ENCODE measurements around the gene CLNS1A.

Gene CLNS1A

DNA sequence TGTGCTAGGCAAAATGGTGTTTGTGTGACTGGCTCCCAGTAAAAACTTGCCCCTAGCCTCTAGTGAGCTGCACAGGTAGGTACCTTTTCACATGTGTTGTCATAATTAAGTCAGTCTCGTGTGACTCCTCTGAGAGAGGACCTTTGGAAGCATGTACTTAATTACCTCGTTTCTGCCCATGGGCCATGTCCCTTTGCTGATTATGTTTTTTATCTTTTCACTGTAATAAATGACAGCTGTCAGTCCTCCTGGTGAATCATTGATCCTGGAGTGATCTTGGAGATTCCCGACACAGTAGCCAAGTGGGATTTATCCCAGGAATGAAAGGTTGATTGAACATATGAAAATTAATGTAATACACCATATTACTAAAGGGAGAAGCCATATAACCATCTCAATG lies 12.5 kb upstream of the CLNS1A start:
- TF ChIP-seq EZH2phosphoT487 (IDR thresholded peaks at IDR 0.05; ENCODE audit: low read length) (no peak), EZH2 (optimal IDR thresholded peaks at IDR 0.05; ENCODE audit: low read depth, low read length) (no peak)
- TF ChIP-seq, protein P1, sequence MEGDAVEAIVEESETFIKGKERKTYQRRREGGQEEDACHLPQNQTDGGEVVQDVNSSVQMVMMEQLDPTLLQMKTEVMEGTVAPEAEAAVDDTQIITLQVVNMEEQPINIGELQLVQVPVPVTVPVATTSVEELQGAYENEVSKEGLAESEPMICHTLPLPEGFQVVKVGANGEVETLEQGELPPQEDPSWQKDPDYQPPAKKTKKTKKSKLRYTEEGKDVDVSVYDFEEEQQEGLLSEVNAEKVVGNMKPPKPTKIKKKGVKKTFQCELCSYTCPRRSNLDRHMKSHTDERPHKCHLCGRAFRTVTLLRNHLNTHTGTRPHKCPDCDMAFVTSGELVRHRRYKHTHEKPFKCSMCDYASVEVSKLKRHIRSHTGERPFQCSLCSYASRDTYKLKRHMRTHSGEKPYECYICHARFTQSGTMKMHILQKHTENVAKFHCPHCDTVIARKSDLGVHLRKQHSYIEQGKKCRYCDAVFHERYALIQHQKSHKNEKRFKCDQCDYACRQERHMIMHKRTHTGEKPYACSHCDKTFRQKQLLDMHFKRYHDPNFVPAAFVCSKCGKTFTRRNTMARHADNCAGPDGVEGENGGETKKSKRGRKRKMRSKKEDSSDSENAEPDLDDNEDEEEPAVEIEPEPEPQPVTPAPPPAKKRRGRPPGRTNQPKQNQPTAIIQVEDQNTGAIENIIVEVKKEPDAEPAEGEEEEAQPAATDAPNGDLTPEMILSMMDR (IDR thresholded peaks at IDR 0.05; ENCODE audit: low read length) = no peak
- DNase-seq = no peak
- H3K9ac ChIP-seq (ENCODE audit: low read length) = no peak overlapping the region
- no peaks in the 10 kb centered on the region for H3K4me1 ChIP-seq (ENCODE audit: low read length)
- no peak overlapping the region for H3K4me2 ChIP-seq (ENCODE audit: low read depth, low read length)
- H3K36me3 ChIP-seq (replicated peaks; ENCODE audit: insufficient read depth, low read length) = no peaks in the 10 kb centered on the region
- no peak overlapping the region for H3K27ac ChIP-seq (ENCODE audit: low read length)
- H3K79me2 ChIP-seq (ENCODE audit: low read length) = no peaks in the 10 kb centered on the region
- no peaks in the 10 kb centered on the region for H3K9me2 ChIP-seq (replicated peaks; ENCODE audit: insufficient read depth, low read length)
- no peaks in the 10 kb centered on the region for H4K20me1 ChIP-seq (ENCODE audit: insufficient read depth, low read length)
- no peak overlapping the region for H2AFZ ChIP-seq (ENCODE audit: low read length)
- H3K4me3 ChIP-seq (ENCODE audit: low read length) = no peak overlapping the region
- no peaks in the 10 kb centered on the region for H3F3A ChIP-seq (ENCODE audit: insufficient read depth, low read length)
- no peaks in the 10 kb centered on the region for H3K9me3 ChIP-seq (replicated peaks; ENCODE audit: insufficient read depth, low read length)
- no peaks in the 10 kb centered on the region for H3K27me3 ChIP-seq (replicated peaks; ENCODE audit: insufficient read depth, low read length)

DNA sequence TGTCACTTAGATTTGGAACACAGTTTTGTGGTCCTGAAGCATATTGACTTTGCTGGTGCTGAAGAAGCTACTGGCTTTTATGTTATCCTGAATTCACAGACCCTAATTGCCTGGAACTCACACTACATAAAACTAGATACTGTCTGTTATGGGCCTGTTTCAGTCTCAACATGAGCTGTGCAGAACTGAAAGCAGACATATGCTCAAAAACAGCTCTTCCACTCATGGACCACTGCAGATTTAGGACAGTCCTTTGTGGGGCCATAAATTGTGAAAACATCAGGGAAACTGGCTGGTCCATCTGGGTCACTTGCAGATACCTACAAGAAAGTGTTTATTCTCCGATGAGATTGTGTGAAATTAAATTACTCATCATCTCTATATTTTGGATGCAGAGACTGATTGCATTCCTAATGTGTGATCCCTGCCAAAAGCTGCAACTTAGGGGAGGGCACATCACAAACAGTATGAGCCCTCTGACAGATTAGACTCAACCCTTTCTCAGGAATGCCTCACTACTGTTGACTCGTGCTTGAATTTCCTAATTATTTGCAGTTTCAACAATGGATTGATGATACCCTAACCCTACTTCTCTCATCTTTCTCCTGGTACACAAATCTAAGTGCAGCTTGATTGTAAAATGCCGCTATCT lies 10.2 kb upstream of the CLNS1A start:
- Histone ChIP-seq H3K9ac (ENCODE audit: low read length) (no peak overlapping the region), H2AFZ (ENCODE audit: low read length) (no peak overlapping the region; the same call in 1 of the 2 replicates), H3K79me2 (ENCODE audit: low read length) (no peaks in the 10 kb centered on the region), H3F3A (ENCODE audit: insufficient read depth, low read length) (no peaks in the 10 kb centered on the region), H4K20me1 (ENCODE audit: insufficient read depth, low read length) (no peaks in the 10 kb centered on the region), H3K36me3 (replicated peaks; ENCODE audit: insufficient read depth, low read length) (no peaks in the 10 kb centered on the region), H3K4me2 (ENCODE audit: low read depth, low read length) (no peak overlapping the region), H3K9me2 (replicated peaks; ENCODE audit: insufficient read depth, low read length) (no peaks in the 10 kb centered on the region), H3K4me1 (ENCODE audit: low read length) (no peaks in the 10 kb centered on the region), H3K9me3 (replicated peaks; ENCODE audit: insufficient read depth, low read length) (no peaks in the 10 kb centered on the region), H3K27ac (ENCODE audit: low read length) (no peak overlapping the region), H3K27me3 (replicated peaks; ENCODE audit: insufficient read depth, low read length) (no peaks in the 10 kb centered on the region), H3K4me3 (ENCODE audit: low read length) (no peak overlapping the region)
- no peak for DNase-seq
- TF ChIP-seq EZH2phosphoT487 (IDR thresholded peaks at IDR 0.05; ENCODE audit: low read length) (no peak), EZH2 (optimal IDR thresholded peaks at IDR 0.05; ENCODE audit: low read depth, low read length) (no peak)
- TF ChIP-seq, protein P1 (IDR thresholded peaks at IDR 0.05; ENCODE audit: low read length) = no peak

DNA sequence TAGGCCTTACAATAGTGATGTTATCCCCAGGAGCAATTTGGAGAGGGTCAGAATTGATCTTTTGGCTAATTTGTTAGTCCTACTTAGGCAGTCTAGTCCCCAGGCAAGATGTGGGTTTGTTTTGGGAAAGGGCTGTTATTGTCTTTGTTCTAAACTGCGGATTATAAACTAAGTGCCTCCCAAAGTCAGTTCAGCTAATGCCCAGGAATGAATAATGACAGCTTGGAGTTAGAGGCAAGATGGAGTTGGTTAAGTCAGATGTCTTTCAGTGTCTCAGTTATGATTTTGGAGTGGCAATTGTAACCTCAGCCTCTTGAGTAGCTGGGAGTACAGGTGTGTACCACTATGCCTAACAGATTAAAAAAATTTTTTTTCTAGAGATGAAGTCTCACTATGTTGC lies 7.3 kb upstream of the CLNS1A start:
- H2AFZ ChIP-seq (ENCODE audit: low read length) = no peak overlapping the region
- no peaks in the 10 kb centered on the region for H3K79me2 ChIP-seq (ENCODE audit: low read length)

DNA sequence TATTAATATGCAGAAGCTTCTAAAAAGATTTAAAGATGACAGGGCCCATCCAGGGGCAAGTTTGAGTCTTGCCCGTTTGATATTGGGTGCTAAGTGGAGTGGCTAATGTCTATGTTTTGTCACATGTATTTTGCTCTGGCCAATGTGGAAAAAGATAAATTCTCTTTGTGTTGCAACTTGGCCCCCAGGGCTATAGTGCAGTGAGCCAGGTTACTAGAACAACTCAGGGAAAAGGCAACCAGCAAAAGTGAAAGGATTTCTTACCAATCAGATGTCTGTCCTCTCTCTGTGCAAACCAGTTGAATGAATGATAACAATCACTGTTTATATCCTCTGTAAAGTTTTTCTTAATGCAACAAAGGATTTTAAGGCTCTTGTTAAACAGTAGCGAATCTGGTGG lies 4.6 kb upstream of the CLNS1A start:
- Histone ChIP-seq H3K4me1 (ENCODE audit: low read length) (peaks cover 4% of the 10 kb centered on the region), H2AFZ (ENCODE audit: low read length) (no peak overlapping the region), H3K4me2 (ENCODE audit: low read depth, low read length) (no peak overlapping the region), H3K9me2 (replicated peaks; ENCODE audit: insufficient read depth, low read length) (no peaks in the 10 kb centered on the region), H3K27me3 (replicated peaks; ENCODE audit: insufficient read depth, low read length) (no peaks in the 10 kb centered on the region), H3K9ac (ENCODE audit: low read length) (no peak overlapping the region), H3K27ac (ENCODE audit: low read length) (no peak overlapping the region), H3F3A (ENCODE audit: insufficient read depth, low read length) (no peaks in the 10 kb centered on the region), H3K79me2 (ENCODE audit: low read length) (peaks cover 5% of the 10 kb centered on the region), H3K4me3 (ENCODE audit: low read length) (no peak overlapping the region), H4K20me1 (ENCODE audit: insufficient read depth, low read length) (no peaks in the 10 kb centered on the region), H3K36me3 (replicated peaks; ENCODE audit: insufficient read depth, low read length) (no peaks in the 10 kb centered on the region), H3K9me3 (replicated peaks; ENCODE audit: insufficient read depth, low read length) (no peaks in the 10 kb centered on the region)
- no peak for TF ChIP-seq EZH2phosphoT487 (IDR thresholded peaks at IDR 0.05; ENCODE audit: low read length)
- TF ChIP-seq EZH2 (optimal IDR thresholded peaks at IDR 0.05; ENCODE audit: low read depth, low read length) = no peak
- TF ChIP-seq, protein P1 (IDR thresholded peaks at IDR 0.05; ENCODE audit: low read length) = no peak
- no peak for DNase-seq

More for the DNA sequence above, 7.3 kb upstream of the CLNS1A start:
- Histone ChIP-seq H3K4me2 (ENCODE audit: low read depth, low read length) (no peak overlapping the region), H3K27me3 (replicated peaks; ENCODE audit: insufficient read depth, low read length) (no peaks in the 10 kb centered on the region), H3K4me3 (ENCODE audit: low read length) (no peak overlapping the region), H3K9me2 (replicated peaks; ENCODE audit: insufficient read depth, low read length) (no peaks in the 10 kb centered on the region), H3K36me3 (replicated peaks; ENCODE audit: insufficient read depth, low read length) (no peaks in the 10 kb centered on the region), H4K20me1 (ENCODE audit: insufficient read depth, low read length) (no peaks in the 10 kb centered on the region), H3K4me1 (ENCODE audit: low read length) (no peaks in the 10 kb centered on the region), H3K9ac (ENCODE audit: low read length) (no peak overlapping the region), H3K27ac (ENCODE audit: low read length) (no peak overlapping the region), H3K9me3 (replicated peaks; ENCODE audit: insufficient read depth, low read length) (no peaks in the 10 kb centered on the region), H3F3A (ENCODE audit: insufficient read depth, low read length) (no peaks in the 10 kb centered on the region)
- DNase-seq = no peak
- TF ChIP-seq EZH2 (optimal IDR thresholded peaks at IDR 0.05; ENCODE audit: low read depth, low read length) = no peak
